ENCODE data around the gene COPS6. TPM values are rescaled to one million over a fixed set of nuclear protein-coding genes. Genes with fewer than 3 reads are reported as not detected.

Gene COPS6
- total and polyA plus RNA-seq, 2 donors (not counting 1 experiment from before 2014, with no cell fraction given) = 76.5 to 79.6 TPM

GRCh38 chr7:100122067-100122466, 33.3 kb downstream of the COPS6 start:
- no peak overlapping the region for H3K9ac ChIP-seq (ENCODE audit: low read length)
- H3K9me3 ChIP-seq (ENCODE audit: control extremely low read depth in 1 of 3, control insufficient read depth in 2 of 3, insufficient read depth in 1 of 3, low read length in 2 of 3) = no peaks in the 10 kb centered on the region
- no peaks in the 10 kb centered on the region for H3K27me3 ChIP-seq (replicated peaks in 1 of 4; ENCODE audit: control extremely low read depth in 1 of 4, control insufficient read depth in 3 of 4, insufficient read depth in 4 of 4, low read length in 3 of 4)
- H3K4me1 ChIP-seq (ENCODE audit: control insufficient read depth in 2 of 2, insufficient read depth in 2 of 2, low read length in 2 of 2) = peaks cover 27 to 43% of the 10 kb centered on the region in 2 donors
- H3K4me2 ChIP-seq (replicated peaks; ENCODE audit: low read depth, low read length, poor library complexity, severe bottlenecking) = no peak overlapping the region
- H3K79me2 ChIP-seq (ENCODE audit: control insufficient read depth, insufficient read depth, low read length) = peaks cover 38% of the 10 kb centered on the region
- DNase-seq = no peak
- Mint-ChIP-seq H3K9me3 (ENCODE audit: insufficient read depth) (no peaks in the 10 kb centered on the region), H3K27ac (no peak overlapping the region), H3K27me3 (no peaks in the 10 kb centered on the region), H3K4me3 (no peak overlapping the region), H3K4me1 (peaks cover 51% of the 10 kb centered on the region)
- POLR2A ChIA-PET = interaction anchor here (0.6 to 2.9 kb wide), 3 partner anchors 21 to 449 kb away, joined by 5 to 14 read pairs (median 6); partner anchors contain the start of genes AP4M1 and MCM7
- intact Hi-C loops (cut with micrococcal nuclease) = no loop called here
- 98% methylated on average over 8 of the region's 13 CpGs for WGBS (ENCODE audit: insufficient coverage)
- H3K27ac ChIP-seq (ENCODE audit: low read length in 2 of 2) = no peak overlapping the region
- H3K4me3 ChIP-seq (ENCODE audit: control extremely low read depth in 1 of 5, extremely low read depth in 1 of 5, insufficient read depth in 1 of 5, low read depth in 2 of 5, low read length in 4 of 5) = no peak overlapping the region
- CTCF ChIA-PET = interaction anchor here (1.0 to 1.2 kb wide), 2 partner anchors 9 to 10 kb away, joined by 3 to 5 read pairs; no protein-coding TSS in a partner anchor
- TF ChIP-seq EZH2 (IDR thresholded peaks at IDR 0.05; ENCODE audit: borderline replicate concordance, insufficient read depth, low read depth, low read length, poor library complexity, severe bottlenecking) = no peak
- TF ChIP-seq, protein P1, sequence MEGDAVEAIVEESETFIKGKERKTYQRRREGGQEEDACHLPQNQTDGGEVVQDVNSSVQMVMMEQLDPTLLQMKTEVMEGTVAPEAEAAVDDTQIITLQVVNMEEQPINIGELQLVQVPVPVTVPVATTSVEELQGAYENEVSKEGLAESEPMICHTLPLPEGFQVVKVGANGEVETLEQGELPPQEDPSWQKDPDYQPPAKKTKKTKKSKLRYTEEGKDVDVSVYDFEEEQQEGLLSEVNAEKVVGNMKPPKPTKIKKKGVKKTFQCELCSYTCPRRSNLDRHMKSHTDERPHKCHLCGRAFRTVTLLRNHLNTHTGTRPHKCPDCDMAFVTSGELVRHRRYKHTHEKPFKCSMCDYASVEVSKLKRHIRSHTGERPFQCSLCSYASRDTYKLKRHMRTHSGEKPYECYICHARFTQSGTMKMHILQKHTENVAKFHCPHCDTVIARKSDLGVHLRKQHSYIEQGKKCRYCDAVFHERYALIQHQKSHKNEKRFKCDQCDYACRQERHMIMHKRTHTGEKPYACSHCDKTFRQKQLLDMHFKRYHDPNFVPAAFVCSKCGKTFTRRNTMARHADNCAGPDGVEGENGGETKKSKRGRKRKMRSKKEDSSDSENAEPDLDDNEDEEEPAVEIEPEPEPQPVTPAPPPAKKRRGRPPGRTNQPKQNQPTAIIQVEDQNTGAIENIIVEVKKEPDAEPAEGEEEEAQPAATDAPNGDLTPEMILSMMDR (IDR thresholded peaks at IDR 0.05) = no peak
- no peak for ATAC-seq (ENCODE audit: low read depth)
- no peak overlapping the region for H2AFZ ChIP-seq (ENCODE audit: insufficient read depth, low read depth, low read length, poor library complexity, severe bottlenecking)
- no peaks in the 10 kb centered on the region for H3K36me3 ChIP-seq (replicated peaks in 1 of 2; ENCODE audit: control extremely low read depth in 1 of 2, control insufficient read depth in 1 of 2, extremely low read depth in 1 of 2, insufficient read depth in 2 of 2, low read length in 1 of 2)
- no peaks in the 10 kb centered on the region for H4K20me1 ChIP-seq (ENCODE audit: control insufficient read depth, insufficient read depth, low read length, poor library complexity, severe bottlenecking)

DNA sequence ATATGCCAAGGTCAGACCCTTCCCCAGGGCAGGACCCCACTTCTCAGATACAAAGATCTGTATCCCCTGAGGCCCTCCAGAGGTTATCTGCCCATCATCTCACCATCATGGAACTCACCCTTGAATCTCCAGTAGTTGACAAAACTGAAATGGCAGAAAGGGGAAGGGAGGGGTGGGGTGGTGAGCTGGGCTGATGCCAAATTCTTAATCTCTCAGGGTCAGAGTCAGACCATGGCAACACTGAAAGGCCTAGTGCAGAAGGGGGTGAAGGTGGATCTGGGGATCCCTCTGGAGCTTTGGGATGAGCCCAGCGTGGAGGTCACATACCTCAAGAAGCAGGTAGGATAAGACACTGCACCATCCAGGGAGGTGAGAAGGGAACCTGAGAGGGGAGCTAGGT, 33.8 kb downstream of the COPS6 start:
- ChIA-PET POLR2A (interaction anchor here (0.7 to 2.9 kb wide), 2 partner anchors 21 to 153 kb away, joined by 6 to 14 read pairs; partner anchors contain the start of genes AP4M1 and MCM7), CTCF (interaction anchor here (0.9 to 1.2 kb wide), 3 partner anchors 8 to 143 kb away, joined by 3 to 5 read pairs (median 3); no protein-coding TSS in a partner anchor)
- no peak overlapping the region for H3K4me2 ChIP-seq (replicated peaks; ENCODE audit: low read depth, low read length, poor library complexity, severe bottlenecking)
- H3K27ac Mint-ChIP-seq = no peak overlapping the region
- no peak for ATAC-seq (ENCODE audit: low read depth)
- H3K4me1 Mint-ChIP-seq = peaks cover 52% of the 10 kb centered on the region
- H3K36me3 ChIP-seq (replicated peaks in 1 of 2; ENCODE audit: control extremely low read depth in 1 of 2, control insufficient read depth in 1 of 2, extremely low read depth in 1 of 2, insufficient read depth in 2 of 2, low read length in 1 of 2) = no peaks in the 10 kb centered on the region
- no peak overlapping the region for H2AFZ ChIP-seq (ENCODE audit: insufficient read depth, low read depth, low read length, poor library complexity, severe bottlenecking)
- no peaks in the 10 kb centered on the region for H3K9me3 ChIP-seq (ENCODE audit: control extremely low read depth in 1 of 3, control insufficient read depth in 2 of 3, insufficient read depth in 1 of 3, low read length in 2 of 3)
- H3K4me3 Mint-ChIP-seq = no peak overlapping the region
- WGBS (ENCODE audit: insufficient coverage) = 100% methylated on average over 1 of the region's 1 CpG
- no peak overlapping the region for H3K27ac ChIP-seq (ENCODE audit: low read length in 2 of 2)
- no peaks in the 10 kb centered on the region for H3K27me3 ChIP-seq (replicated peaks in 1 of 4; ENCODE audit: control extremely low read depth in 1 of 4, control insufficient read depth in 3 of 4, insufficient read depth in 4 of 4, low read length in 3 of 4)
- no peak overlapping the region for H3K4me3 ChIP-seq (ENCODE audit: control extremely low read depth in 1 of 5, extremely low read depth in 1 of 5, insufficient read depth in 1 of 5, low read depth in 2 of 5, low read length in 4 of 5)
- DNase-seq = no peak
- intact Hi-C loops (cut with micrococcal nuclease) = no loop called here
- no peaks in the 10 kb centered on the region for H3K27me3 Mint-ChIP-seq
- H3K4me1 ChIP-seq (ENCODE audit: control insufficient read depth in 2 of 2, insufficient read depth in 2 of 2, low read length in 2 of 2) = peaks cover 27 to 43% of the 10 kb centered on the region in 2 donors
- H3K9ac ChIP-seq (ENCODE audit: low read length) = no peak overlapping the region
- H3K79me2 ChIP-seq (ENCODE audit: control insufficient read depth, insufficient read depth, low read length) = peaks cover 38% of the 10 kb centered on the region
- TF ChIP-seq, protein P1 (IDR thresholded peaks at IDR 0.05) = no peak
- no peak for TF ChIP-seq EZH2 (IDR thresholded peaks at IDR 0.05; ENCODE audit: borderline replicate concordance, insufficient read depth, low read depth, low read length, poor library complexity, severe bottlenecking)
- H3K9me3 Mint-ChIP-seq (ENCODE audit: insufficient read depth) = no peaks in the 10 kb centered on the region
- H4K20me1 ChIP-seq (ENCODE audit: control insufficient read depth, insufficient read depth, low read length, poor library complexity, severe bottlenecking) = no peaks in the 10 kb centered on the region
